ENCODE measurements around the gene PDZD7.

DNA sequence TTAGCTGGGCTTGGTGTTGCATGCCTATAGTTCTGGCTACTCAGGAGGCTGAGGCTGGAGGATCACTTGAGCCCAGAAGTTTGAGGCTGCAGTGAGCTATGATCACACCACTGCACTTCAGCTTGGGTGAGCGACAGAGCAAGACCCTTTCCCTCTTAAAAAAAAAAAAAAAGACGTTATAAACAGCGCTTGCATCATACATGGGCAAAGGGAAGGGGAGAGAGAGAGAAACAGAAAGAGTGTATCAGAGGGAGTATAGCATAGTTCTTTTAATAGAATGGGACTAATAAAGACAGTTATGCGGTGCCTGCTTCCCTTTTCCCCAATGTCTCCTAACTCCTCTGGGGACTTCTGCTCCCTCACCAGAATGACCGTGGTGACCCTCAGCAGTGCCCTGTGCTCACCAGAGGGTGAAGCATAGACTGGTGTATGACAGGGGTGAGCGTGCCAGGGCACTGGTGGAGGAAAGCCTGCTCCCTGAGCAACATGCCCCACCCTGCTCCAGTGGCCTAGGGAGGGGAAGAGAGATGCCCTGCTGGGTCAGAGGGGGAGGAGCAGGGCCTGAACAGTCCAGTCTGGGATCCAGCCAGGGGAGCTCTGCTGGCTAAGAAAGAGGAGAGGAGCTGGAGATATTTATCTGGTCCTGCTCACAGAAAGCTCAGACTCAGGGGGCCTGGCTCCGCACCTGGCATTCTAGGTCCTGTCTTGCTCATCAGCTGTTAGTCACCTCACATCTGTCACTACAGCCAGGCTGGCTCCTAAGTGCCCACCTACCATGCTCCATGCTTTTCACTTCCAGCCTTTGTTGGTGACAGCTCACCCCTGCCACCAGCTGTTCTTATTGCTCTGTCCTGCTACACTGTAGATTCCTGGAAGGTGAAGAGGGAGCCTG, 2.2 kb downstream of the PDZD7 start:
- TF ChIP-seq POLR2AphosphoS5 (IDR thresholded peaks at IDR 0.05; ENCODE audit: insufficient read depth, low read depth, low read length) (no peak), MAX (IDR thresholded peaks at IDR 0.05; ENCODE audit: insufficient read depth, insufficient read length) (no peak), EZH2 (IDR thresholded peaks at IDR 0.05; ENCODE audit: borderline replicate concordance, low read depth, low read length, severe bottlenecking) (no peak), CTCF (IDR thresholded peaks at IDR 0.05; ENCODE audit: extremely low read depth in 1 of 2, insufficient read depth in 1 of 2, low read depth in 1 of 2, low read length in 2 of 2) (no peak), POLR2A (IDR thresholded peaks at IDR 0.05; ENCODE audit: low read depth, low read length) (no peak), FOS (IDR thresholded peaks at IDR 0.05; ENCODE audit: borderline replicate concordance, insufficient read depth, low read length) (no peak), GATA2 (IDR thresholded peaks at IDR 0.05; ENCODE audit: insufficient read depth, insufficient read length, low read depth, low read length) (no peak)

Data from endothelial cell of umbilical vein (primary cell).